GM19395 (cell line): ENCODE data around the gene ARL16.

Source experiments
- ATAC-seq: cut with Tn5 transposase; IDR thresholded peaks from one replicate; pipeline ENCODE4 v1.9.1; 2021; ENCODE audit warnings: mild to moderate bottlenecking, moderate library complexity; ENCODE audit not compliant: unreplicated experiment

Gene ARL16

GRCh38 chr17:81648013-81648706 is 35.4 kb downstream of the ARL16 start:
- no peak for ATAC-seq

- ATAC-seq = no peak
Observed at GRCh38 chr17:81647640-81648012, 36.0 kb downstream of the ARL16 start.

- ATAC-seq = no peak
Observed at GRCh38 chr17:81646869-81647600, 36.6 kb downstream of the ARL16 start.

GRCh38 chr17:81644976-81645952 is 38.3 kb downstream of the ARL16 start:
- no peak for ATAC-seq

- no peak for ATAC-seq
Observed at GRCh38 chr17:81644496-81644895, 39.1 kb downstream of the ARL16 start.

GRCh38 chr17:81641825-81642489 is 41.6 kb downstream of the ARL16 start:
- ATAC-seq = no peak

GRCh38 chr17:81640011-81640410 is 43.6 kb downstream of the ARL16 start:
- no peak for ATAC-seq

- no peak for ATAC-seq
Observed at GRCh38 chr17:81638683-81639082, 44.9 kb downstream of the ARL16 start.

- ATAC-seq = no peak
Observed at GRCh38 chr17:81636505-81637288, 46.9 kb downstream of the ARL16 start, which contains the start of the genes NPLOC4 and TSPAN10. Gene NPLOC4 (minus strand): TSS chr17:81637112. CDS start chr17:81636930, 182 bp downstream. Gene TSPAN10 (plus strand): TSS chr17:81637196. CDS start chr17:81642413, 5,217 bp downstream.

- no peak for ATAC-seq
Observed at GRCh38 chr17:81635973-81636504, 47.6 kb downstream of the ARL16 start.

GRCh38 chr17:81635431-81635830 is 48.2 kb downstream of the ARL16 start:
- ATAC-seq = no peak

- no peak for ATAC-seq
Observed at GRCh38 chr17:81631482-81631881, 52.1 kb downstream of the ARL16 start.
